ENCODE measurements around the gene DDO.
"Not testable (repeated sequence)": the region's sequence is repeated elsewhere in the genome, so short reads cannot be mapped to it uniquely, and the experiment has no call there.

Gene DDO

DNA sequence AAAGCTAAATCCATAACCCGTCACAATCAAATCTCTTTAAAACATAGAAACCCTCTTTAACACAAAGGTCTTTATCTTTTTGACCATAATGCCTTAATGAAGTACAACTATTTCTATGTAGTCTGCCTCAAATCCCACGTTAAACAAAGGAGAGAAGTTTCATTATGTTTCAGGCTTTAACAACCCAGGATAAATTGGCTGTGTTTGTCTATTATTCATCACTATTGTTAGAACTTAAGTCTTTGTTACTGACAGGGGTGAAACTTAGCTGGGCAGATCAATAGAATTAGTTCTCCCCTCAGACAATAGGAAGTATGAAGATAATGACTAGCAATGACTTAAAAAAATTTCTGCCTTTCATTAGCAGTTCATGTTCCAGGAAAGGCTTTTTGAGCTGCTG is 47.1 kb downstream of the DDO start:
- no peak for DNase-seq (ENCODE audit: low read depth in 2 of 2)

DNA sequence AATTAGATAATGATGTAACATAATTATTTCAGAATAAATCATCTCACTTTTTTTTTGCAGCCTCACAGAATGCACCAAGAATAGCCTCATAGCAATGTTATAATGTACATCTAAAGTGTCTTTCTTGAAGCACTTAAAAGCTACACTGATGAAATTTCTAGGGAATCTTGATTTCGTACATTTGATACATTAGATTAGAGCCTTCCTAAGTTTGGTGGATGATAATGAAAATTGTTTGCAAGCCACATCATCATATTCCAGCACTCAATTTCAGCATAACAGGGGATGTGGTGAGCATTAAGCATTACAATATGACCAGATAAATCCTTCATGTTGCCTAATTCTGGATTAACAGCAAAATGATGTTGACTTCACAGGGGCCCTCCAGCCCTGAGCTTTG is 47.5 kb downstream of the DDO start:
- DNase-seq (ENCODE audit: low read depth in 2 of 2), result no peak

DNA sequence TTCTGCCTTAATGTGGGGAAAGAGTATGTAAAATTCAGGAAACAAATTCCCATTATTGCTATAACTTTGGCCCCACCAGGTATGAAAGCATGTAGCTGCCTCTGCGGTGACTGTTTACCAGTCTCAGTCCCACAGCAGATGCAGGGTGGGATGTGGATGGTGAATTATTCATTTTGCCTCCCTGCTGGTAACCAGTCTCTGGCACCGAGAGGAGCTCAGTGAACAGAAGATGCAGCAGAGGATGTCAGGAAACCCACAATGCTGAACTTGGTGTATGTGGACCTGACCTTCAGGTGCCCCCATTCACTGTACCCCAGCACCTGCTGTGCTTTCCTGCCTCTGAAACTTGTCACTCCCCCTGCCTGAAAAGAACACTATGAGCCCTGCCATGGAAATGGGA is 48.4 kb downstream of the DDO start:
- DNase-seq (ENCODE audit: low read depth in 2 of 2), result no peak

DNA sequence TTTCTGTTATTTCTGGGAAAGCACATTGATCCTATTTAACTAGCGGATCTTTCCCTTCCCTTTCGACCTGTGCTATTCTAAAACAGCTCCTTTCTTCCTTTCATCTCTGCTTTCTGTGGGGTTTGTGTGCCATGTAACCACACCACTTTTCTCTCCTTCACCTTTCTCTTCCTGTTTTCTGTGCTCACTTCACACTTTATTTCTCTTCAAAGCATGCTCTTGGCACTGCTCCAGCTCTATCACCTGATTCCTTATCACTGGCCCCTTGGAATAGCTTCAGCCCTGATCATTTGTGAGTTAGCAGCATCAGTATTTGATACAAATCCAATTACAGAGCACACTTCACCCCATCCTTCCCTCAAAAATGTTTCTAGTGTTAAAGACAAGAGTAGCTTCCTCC is 49.1 kb downstream of the DDO start:
- no peak for DNase-seq (ENCODE audit: low read depth in 2 of 2)

DNA sequence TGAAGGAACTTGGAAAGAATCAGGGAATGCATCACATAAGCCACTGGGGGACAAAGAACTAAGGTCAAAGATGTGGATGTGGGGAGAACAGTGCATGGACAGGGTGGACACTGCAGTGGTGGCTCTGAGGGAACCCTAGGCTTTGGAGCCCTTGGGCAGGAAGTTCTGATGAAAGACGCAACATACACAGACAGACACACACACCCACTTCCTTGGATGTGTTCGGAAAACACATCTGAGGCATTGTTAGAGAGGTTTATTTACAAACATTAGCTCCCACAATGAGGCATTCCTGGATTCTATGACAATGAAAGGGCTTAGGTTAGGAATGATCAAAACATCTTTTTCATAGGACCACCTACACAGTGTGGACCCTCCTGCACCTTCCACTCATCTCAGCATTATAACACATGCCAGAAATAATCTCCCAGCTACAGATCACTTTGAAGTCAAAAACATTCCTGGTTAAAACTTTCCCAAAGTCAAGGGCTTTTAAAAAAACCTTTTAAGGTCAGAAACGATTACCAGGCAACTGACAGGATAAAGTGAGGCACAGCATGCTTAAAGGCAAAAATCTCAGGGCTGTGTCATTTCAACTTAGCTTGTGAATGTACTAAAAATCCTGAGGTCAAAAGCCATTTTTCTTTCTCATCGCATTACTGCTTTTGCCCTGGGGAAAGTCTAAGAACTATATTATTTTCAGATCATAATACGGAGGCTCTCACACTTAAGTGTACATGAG is 50.8 kb downstream of the DDO start:
- DNase-seq (ENCODE audit: low read depth in 2 of 2), result no peak

DNA sequence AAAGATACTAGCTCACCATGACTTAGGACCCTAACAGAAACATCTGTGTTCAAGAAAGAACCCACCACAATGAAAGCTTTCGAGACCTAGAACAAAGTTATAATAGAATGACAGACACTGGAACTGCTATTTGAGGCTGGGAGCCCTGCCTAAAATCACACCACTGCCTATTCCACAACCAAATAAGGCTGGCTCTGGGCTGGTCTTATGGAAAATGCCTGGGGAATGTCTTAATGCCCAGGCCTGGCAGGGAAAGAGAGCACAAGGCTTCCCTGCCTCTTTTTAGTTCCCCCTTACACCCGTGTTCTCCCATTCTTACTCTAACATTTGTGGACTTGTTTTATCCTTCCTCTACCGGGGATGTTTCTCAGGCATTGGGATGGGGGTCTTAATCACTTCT is 51.6 kb downstream of the DDO start:
- no peak for DNase-seq (ENCODE audit: low read depth in 2 of 2)

DNA sequence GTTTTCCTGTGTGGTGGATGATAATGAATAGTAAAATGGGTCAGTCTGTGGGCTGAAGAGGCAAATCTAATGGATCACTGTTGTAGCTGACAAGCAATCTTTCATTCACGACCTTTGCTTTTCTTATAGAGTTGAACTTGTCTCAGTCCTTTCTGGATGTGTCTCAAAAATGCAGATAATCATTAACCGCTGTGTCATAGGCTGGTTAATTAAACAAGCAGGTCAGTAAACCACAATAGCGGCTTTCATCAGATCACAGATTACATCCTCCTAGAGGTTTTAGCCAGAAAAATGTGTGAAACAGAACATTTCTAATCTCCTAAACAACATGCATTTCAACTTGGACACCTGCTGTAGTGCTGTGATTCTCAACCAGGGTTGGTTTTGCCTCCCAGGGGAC is 54.7 kb downstream of the DDO start:
- DNase-seq (ENCODE audit: low read depth in 2 of 2), result no peak

DNA sequence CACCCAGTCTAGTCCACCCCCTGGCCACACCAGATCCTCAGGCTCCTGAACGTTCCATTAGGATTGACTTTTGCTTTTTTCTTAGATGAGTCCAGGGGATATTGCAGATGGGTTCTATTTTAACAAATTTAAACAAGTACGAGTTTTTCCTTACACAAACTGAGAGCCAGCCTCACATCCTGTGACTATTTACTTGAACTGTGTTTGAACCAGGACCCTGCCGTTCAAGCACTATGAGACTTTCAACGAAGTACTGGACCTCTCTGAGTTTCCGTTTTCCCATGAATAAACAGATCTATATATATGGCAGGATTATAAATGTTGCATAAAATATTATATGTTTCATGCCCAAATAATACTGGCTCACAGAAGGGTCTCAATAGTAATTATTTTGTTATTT is 55.8 kb downstream of the DDO start:
- no peak for DNase-seq (ENCODE audit: low read depth in 2 of 2)

DNA sequence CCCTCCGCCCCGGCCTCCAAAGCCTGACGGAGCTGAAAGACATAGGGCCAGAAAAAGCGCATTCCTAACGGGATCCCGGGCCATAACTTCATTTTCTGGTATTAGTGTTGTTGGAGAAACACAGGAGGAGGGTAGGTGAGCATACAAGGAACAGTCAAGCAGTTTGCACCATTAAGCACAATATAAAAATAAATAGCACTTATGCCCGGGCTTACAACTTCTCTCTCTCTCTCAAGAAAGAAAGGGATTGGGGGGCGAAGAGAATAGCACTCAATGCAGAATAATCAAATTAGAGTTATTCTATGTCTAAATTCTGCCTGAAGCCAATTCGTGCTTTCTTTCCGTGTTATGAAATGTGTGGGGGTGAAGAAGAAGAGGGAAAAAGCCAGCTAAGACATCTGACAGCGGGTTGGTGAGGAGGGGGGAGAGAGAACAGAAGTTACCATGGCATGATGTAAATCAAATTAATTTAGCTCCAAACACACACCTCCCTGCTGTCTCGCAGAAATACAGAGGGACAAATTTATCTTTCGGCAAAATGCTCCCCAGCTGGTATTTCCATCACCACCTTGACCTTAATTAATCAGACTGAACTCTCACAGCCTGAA is 56.7 kb downstream of the DDO start:
- no peak for DNase-seq (ENCODE audit: low read depth in 2 of 2)

DNA sequence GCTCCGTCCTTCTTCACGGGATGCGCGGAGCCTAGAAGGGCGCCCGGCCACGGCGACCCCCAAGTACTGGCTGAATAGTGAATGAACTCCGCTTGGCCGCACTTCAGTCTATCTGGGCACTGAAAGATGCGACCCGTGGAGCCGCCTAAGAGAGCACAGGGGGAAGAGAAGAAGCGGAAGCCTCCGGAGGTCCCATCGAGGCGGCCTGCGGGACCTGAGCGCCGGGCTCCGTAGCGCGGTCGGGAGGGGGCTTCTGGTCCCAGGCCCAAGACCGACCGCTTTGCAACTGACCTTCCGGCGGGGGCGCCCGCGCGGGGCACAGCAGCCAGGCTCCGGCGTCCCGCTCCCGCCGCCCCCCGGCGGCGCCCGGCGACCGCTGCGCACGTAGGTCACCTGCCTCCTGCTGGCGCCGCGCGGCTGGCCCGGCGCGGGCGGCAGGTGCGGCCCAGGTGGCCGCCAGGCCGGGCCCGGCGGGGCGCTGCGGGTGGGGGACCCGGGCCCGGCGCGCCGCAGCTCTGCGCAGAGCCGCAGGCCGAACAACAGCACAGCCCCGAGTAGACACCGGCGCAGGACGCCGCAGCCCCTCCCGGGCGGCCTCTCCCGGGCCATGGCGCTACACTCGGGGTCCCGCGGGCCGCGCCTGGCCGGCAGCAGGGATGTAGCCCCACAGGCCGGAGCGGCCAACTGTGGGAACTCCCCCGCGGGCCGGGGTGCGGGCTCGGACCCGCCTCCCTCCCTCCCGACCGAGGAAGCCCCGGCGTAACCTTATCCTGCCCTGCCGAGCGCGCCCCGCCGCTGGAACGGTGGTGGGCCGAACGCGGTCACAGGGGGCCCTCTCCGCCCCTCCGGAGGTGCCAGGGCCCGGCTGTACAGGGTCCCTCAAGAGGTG is 57.5 kb downstream of the DDO start, which contains the start of gene METTL24:
Gene METTL24 (minus strand): TSS at position 686 of the 889 bp plus-strand sequence. CDS start 77 bp downstream, at position 609.
- no peak for DNase-seq (ENCODE audit: low read depth in 2 of 2)

DNA sequence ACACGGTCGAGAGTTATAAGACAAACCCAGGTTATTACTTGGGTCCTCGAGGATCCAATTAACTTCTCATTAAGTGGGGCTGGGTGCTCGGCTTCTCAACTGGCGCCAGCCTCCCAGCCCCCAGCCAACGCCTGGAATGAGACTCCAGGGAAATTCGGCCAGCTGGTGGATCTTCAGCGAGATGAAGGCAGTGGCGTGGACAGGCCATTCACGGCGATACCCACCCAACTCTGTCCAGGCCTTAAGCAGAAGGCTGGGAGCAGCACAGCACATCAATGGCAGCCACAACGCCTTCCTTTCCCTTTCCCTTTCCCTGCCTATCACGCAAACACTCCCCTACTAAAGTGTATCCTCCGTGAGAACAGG is 58.1 kb downstream of the DDO start:
- DNase-seq (ENCODE audit: low read depth in 2 of 2), result no peak

DNA sequence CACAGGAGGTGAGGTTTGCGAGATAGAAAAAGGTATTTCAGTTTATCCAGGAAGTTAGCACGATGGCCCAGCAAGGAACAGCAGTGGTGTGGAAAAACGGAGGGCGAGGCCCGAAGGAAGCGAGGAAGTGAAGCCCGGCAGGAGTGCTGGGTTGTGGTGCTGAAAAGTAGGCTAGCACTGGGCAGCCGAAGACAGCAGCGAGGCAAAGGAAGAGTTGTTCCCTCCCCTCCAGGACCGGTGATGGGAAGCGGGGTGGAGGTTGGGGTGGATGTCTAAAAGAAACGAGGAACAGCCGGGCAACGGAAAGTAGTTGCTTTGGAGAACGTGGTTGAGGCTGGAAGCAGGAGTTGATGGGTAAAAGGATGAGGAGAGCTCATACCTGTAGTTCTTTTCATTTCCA is 58.6 kb downstream of the DDO start:
- no peak for DNase-seq (ENCODE audit: low read depth in 2 of 2)

DNA sequence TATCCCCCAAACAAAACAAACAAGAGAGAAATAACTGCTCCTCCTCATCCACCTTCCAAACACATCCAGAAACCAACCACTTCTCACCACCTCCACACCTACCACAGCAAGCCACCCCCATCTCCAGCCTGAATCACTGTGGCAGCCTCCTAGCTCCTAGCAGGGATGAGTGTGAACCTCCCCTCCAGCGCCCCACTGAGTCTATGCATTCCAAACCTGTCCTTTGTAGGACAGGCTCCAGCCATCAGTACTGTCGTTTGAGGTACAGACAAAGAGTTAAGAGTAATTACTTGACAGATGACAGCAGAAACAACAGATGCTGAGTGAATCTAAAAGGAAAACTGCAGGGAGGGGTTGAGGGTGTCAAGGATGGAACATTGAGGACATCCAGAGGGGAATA is 59.6 kb downstream of the DDO start:
- DNase-seq (ENCODE audit: low read depth in 2 of 2), result no peak

DNA sequence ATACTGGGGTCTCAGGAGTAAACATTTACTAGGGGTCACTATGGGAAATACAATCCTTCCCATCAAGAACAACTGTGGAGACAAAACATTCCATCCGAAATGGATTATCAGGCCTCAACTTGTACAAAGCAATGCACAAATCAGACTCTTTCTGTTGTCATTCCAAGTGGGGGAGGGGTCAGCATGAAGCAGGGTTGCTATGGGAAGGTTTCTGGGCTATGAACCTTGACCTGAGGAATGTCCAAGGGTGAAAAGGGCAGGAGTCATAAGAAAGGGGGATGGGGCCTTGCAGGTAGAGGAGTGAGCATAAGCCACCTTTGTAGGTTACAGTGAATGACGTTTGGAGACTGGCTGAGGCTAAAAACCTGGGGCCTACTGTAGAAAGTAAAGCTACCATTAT is 60.4 kb downstream of the DDO start:
- no peak for DNase-seq (ENCODE audit: low read depth in 2 of 2)

DNA sequence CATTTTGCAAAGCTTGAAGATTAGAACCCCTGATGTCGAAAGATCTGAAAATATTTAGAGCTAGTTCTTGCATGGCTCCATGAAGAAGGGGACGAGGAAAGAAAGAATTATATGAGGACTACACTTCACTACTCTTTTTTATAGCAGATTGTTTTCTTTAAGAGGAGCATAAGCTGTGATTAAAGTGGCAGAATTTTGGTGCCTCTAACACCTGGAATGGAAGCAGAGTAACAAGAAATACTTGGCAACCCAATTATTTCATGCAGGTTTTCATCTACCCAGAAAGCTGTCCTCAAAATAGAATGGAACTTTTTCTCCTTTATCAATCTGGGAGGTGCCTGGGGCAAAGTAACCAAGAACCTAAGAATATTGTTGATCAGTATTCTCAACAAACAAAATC is 61.2 kb downstream of the DDO start:
- DNase-seq (ENCODE audit: low read depth in 2 of 2), result no peak

DNA sequence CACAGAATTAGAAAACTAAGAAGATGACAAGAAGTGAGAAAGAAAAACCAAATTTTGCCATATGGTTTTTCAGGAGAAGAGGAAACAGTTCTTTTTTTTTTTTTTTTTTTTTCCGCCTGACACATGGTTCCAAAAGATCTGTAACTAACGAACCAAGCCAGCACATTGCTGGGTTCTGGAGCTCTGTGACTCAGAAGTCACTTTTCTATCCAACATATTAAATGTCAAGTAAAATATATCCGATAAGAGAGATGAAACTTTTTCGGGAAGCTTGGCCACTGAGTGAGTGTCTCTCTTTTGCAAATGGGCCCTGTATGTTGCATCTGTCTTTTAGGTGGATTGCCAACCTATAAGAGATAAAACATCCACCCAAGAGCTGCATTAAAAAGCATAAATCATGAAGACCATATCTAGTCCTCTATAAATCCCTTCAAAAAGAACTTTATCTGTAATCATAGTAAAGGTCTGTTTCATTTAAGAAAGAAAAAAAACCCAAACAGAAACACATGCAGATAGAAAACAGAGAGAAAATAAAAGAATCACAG is 61.8 kb downstream of the DDO start:
- no peak for DNase-seq (ENCODE audit: low read depth in 2 of 2)

DNA sequence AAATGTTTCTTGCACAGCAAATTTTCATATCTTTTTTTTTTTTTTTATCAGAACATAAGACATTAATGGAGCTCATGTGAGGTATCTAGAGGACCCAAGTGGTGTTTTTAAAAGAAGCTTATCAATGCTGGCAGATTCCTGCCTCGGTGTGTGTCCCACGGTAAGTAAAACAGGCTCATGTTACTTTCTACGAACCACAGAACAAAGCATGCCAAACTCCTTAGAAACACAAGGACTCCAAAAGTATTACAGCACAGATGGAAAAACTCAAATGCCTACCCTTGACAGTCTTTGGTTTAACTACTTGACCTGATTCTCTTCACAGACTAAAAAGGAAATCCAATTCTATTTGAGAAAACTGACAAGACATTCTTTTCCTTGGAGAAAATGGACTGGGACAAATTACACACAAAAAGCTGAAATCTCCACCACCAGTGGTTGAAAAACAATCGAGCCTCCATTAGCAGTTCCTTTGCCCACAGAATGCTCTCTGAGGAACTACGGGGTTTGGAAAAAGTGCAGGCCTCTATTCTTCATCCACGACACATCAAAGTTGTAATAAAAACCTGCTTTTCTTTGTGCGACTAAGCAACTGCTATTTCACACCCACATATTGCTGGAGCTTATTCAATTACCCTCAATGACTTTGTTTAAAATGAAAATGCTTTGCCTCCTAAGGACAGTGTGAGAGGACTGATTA is 62.7 kb downstream of the DDO start:
- no peak for DNase-seq (ENCODE audit: low read depth in 2 of 2)

DNA sequence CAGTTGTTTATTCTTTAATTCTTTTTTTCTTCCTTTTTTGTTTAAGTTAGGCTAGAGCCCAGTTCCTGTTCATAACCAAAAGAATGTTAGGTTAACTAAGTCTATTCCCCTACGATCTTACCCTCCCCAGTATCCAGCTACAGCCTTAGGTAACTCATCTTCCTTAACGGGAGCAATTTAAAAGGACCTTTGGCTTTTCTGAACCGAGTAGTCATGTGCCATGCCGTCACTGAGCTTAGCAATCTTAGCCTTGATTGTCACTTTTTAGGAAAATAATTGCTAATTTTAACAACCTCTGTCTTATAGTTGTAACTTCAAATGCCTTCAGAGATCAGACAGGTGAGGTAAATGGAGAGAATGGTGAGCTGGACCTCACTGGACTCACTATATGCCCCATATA is 63.4 kb downstream of the DDO start:
- no peak for DNase-seq (ENCODE audit: low read depth in 2 of 2)

DNA sequence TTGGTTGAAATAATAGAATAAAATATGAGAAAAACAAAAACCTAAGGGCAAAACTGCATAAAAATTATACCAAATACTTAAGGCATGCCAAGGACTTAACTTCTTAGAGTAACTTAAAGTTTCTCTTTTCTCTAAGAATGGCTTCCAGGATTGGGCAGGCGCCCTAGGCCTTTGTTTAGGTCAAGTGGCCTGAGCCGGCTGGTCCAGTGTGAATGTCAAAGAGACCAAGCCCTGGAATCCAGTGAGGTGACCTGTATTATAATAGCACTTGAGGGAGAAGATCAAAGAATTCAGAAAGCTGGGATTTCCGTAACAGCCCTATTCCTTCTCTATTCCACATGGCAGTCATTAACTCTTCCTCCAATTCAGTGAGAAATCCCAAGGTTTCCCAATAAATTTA is 63.8 kb downstream of the DDO start:
- DNase-seq (ENCODE audit: low read depth in 2 of 2), result no peak

DNA sequence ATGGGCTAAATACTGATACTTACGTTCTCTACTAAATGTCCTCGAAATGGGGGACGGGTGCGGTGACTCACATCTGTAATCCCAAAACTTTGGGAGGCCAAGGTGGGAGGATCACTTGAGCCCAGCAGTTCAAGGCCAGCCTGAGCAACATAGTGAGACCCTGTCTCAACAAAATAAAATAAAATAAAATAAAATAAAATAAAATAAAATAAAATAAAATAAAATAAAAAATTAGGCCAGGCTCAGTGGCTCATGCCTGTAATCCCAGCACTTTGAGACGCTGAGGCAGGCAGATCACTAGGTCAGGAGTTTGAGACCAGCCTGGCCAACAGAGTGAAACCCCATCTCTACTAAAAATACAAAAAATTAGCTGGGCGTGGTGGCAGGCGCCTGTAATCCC is 64.8 kb downstream of the DDO start:
- not testable (repeated sequence) for DNase-seq (ENCODE audit: low read depth in 2 of 2)

DNA sequence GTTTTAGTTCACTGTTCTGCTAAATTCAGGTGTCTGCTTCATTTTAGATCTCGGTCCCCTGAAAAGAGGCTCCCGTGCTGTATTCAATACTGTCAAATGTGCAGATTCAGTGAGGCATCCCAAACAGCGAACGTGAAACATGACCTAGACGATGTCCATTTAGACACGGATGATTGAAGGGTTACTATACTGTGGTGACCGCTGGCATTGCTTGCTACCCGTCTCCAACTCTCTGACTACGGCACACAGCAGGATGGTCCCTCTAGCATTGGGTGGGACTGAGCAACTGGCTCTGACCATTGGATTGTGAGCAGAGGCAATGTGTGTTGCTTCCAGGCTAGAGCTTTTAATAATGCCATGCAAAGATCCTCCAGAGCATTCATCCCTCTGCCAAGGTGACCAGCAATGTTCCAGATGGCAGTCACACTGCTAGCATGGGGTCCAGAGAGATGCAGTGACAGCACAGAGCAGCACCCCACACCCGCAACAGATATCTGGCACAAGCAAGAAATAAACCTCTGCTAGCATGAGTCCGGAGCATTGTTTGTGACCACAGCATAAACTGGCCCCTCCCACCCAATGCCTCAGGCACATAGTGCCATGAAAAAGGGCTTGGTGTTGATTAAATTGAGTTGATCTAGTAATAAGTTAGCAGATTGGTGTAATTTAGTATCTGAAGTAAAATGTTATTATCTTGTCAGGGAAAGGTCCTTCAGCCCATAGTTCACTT is 66.2 kb downstream of the DDO start:
- no peak for DNase-seq (ENCODE audit: low read depth in 2 of 2)

Measured in fibroblast of skin of left quadriceps (primary cell).